H1 (cell line): ENCODE measurements around the gene PTPN3. TPM values are rescaled to one million over a fixed set of nuclear protein-coding genes. Genes with fewer than 3 reads are reported as not detected.

Source experiments
- CTCF ChIA-PET: fragments of 300-600 bp; sonication (Branson Sonifier 250); formaldehyde crosslinking; loops from one replicate; lab custom pipeline; 2021; ENCODE audit not compliant: partially characterized antibody; lab: Charles Lee
- POLR2A ChIA-PET: fragments of 300-600 bp; sonication (Branson Sonifier 250); formaldehyde crosslinking; loops from one replicate; lab custom pipeline; 2021; ENCODE audit warnings: inconsistent platforms; ENCODE audit not compliant: partially characterized antibody; lab: Charles Lee
- DNase-seq, 2 experiments: peaks; one replicate each; pipeline versions ENCODE4 v3.0.0 to v3.0.0-alpha.2; 2010 to 2022; ENCODE audit warnings: low spot score in 2 of 2, low read depth in 1 of 2, mixed read lengths in 1 of 2
- FAIRE-seq: peaks from 2 replicates; lab custom pipeline; 2011; peaks lifted over from hg19 to GRCh38; lab: Jason Lieb, UNC
- H2AFZ ChIP-seq: 2 replicates; pipeline ENCODE4 v1.8.1; 2012; ENCODE audit warnings: low read length, inconsistent platforms
- H2AK5ac ChIP-seq: 2 replicates; pipeline ENCODE4 v1.6.1; 2013; ENCODE audit warnings: low read depth, low read length
- H2BK120ac ChIP-seq: replicated peaks from 2 replicates; pipeline ENCODE3; 2013; ENCODE audit warnings: low read depth, low read length, inconsistent platforms
- H2BK12ac ChIP-seq: 2 replicates; pipeline ENCODE4 v1.6.1; 2013; ENCODE audit warnings: low read depth, low read length
- H2BK15ac ChIP-seq: 2 replicates; pipeline ENCODE4 v1.6.1; 2013; ENCODE audit warnings: low read length
- H2BK20ac ChIP-seq: 2 replicates; pipeline ENCODE4 v1.6.1; 2013; ENCODE audit warnings: low read length
- H2BK5ac ChIP-seq: 2 replicates; pipeline ENCODE4 v1.6.1; 2013; ENCODE audit warnings: low read depth, low read length
- H3K14ac ChIP-seq: 2 replicates; pipeline ENCODE4 v1.6.1; 2013; ENCODE audit warnings: inconsistent platforms; ENCODE audit not compliant: insufficient read length
- H3K18ac ChIP-seq: 2 replicates; pipeline ENCODE4 v1.6.1; 2013; ENCODE audit warnings: low read length; ENCODE audit errors: extremely low read depth
- H3K23ac ChIP-seq: 2 replicates; pipeline ENCODE4 v1.6.1; 2013; ENCODE audit warnings: inconsistent platforms; ENCODE audit not compliant: insufficient read length
- H3K23me2 ChIP-seq: 2 replicates; pipeline ENCODE4 v1.6.1; 2013; ENCODE audit warnings: low read depth, low read length
- H3K27ac ChIP-seq: 2 replicates; pipeline ENCODE4 v1.6.1; 2011; ENCODE audit warnings: low read depth, low read length, inconsistent platforms
- H3K27me3 ChIP-seq, 4 experiments: replicated peaks in 1 of 4; 1 replicate in 1 of 4; 2 replicates in 3 of 4; pipeline versions ENCODE4 v1.6.1 to v1.8.1; 2011 to 2013; ENCODE audit warnings: low read length in 3 of 4, mild to moderate bottlenecking in 3 of 4, inconsistent platforms in 2 of 4, mixed read lengths in 2 of 4, moderate library complexity in 1 of 4; ENCODE audit not compliant: control insufficient read depth in 3 of 4, insufficient read depth in 3 of 4; ENCODE audit errors: extremely low read depth in 1 of 4
- H3K36me3 ChIP-seq, 4 experiments: 2 replicates each; pipeline versions ENCODE4 v1.6.1 to v1.8.1; 2011 to 2013; ENCODE audit warnings: mild to moderate bottlenecking in 4 of 4, low read length in 3 of 4, moderate library complexity in 2 of 4, control low read depth in 1 of 4, inconsistent platforms in 1 of 4; ENCODE audit not compliant: insufficient read depth in 4 of 4, control insufficient read depth in 2 of 4
- H3K4ac ChIP-seq: replicated peaks from 2 replicates; pipeline ENCODE3; 2013; ENCODE audit warnings: low read length, low read depth, mixed read lengths, inconsistent platforms; ENCODE audit not compliant: insufficient read length
- H3K4me1 ChIP-seq, 4 experiments: replicated peaks in 1 of 4; 1 replicate in 1 of 4; 2 replicates in 3 of 4; pipeline versions ENCODE4 v1.6.1 to v1.8.1; 2011 to 2013; ENCODE audit warnings: low read length in 3 of 4, inconsistent platforms in 2 of 4, mixed read lengths in 1 of 4; ENCODE audit not compliant: insufficient read depth in 4 of 4, control insufficient read depth in 3 of 4
- H3K4me2 ChIP-seq, 2 experiments: 2 replicates each; pipeline versions ENCODE4 v1.6.1 to v1.8.1; 2011 to 2013; ENCODE audit warnings: low read depth in 2 of 2, low read length in 2 of 2, control low read depth in 1 of 2, inconsistent platforms in 1 of 2, mild to moderate bottlenecking in 1 of 2; ENCODE audit not compliant: insufficient read depth in 1 of 2
- H3K4me3 ChIP-seq, 4 experiments: fragments of 200-600, 300-600 bp in 1 of 4; sonication (generic), shearing (Covaris generic), sonication (Bioruptor Twin) in 1 of 4; 2 replicates each; pipeline versions ENCODE4 v1.5.1 to v1.8.1; 2011 to 2016; ENCODE audit warnings: low read length in 4 of 4, low read depth in 3 of 4, control low read depth in 2 of 4, inconsistent platforms in 2 of 4, mild to moderate bottlenecking in 2 of 4, mixed read lengths in 1 of 4, moderate library complexity in 1 of 4; ENCODE audit not compliant: insufficient read depth in 2 of 4; ENCODE audit errors: extremely low read depth in 1 of 4
- H3K56ac ChIP-seq: replicated peaks from 2 replicates; pipeline ENCODE3; 2013; ENCODE audit warnings: low read depth, mild to moderate bottlenecking, mixed read lengths, low read length, inconsistent platforms; ENCODE audit not compliant: insufficient read length
- H3K79me1 ChIP-seq: 2 replicates; pipeline ENCODE4 v1.6.1; 2013; ENCODE audit warnings: low read depth, low read length, control low read depth
- H3K79me2 ChIP-seq, 2 experiments: 2 replicates each; pipeline versions ENCODE4 v1.6.1 to v1.8.1; 2012 to 2013; ENCODE audit warnings: low read length in 2 of 2, mild to moderate bottlenecking in 2 of 2, inconsistent platforms in 1 of 2; ENCODE audit not compliant: insufficient read depth in 2 of 2, control insufficient read depth in 1 of 2
- H3K9ac ChIP-seq, 4 experiments: replicated peaks in 1 of 4; 1 replicate in 1 of 4; 2 replicates in 3 of 4; pipeline versions ENCODE4 v1.6.1 to v1.8.1; 2011 to 2013; ENCODE audit warnings: low read depth in 3 of 4, low read length in 3 of 4, control low read depth in 2 of 4, mild to moderate bottlenecking in 2 of 4, moderate library complexity in 2 of 4, inconsistent platforms in 1 of 4; ENCODE audit errors: extremely low read depth in 1 of 4
- H3K9me3 ChIP-seq, 2 experiments: 2 replicates each; pipeline versions ENCODE4 v1.6.1 to v1.8.1; 2012 to 2013; ENCODE audit warnings: mild to moderate bottlenecking in 2 of 2, moderate library complexity in 2 of 2, control low read depth in 1 of 2, inconsistent platforms in 1 of 2, low read depth in 1 of 2, low read length in 1 of 2, mixed read lengths in 1 of 2; ENCODE audit not compliant: insufficient read depth in 2 of 2
- H4K20me1 ChIP-seq, 2 experiments: replicated peaks in 1 of 2; 2 replicates each; pipeline versions ENCODE3 to v1.8.1; 2011 to 2013; ENCODE audit warnings: inconsistent platforms in 2 of 2, low read length in 2 of 2, mild to moderate bottlenecking in 1 of 2; ENCODE audit not compliant: insufficient read depth in 2 of 2, control insufficient read depth in 1 of 2
- H4K5ac ChIP-seq: 2 replicates; pipeline ENCODE4 v1.6.1; 2013; ENCODE audit warnings: low read length, low read depth, mixed read lengths, inconsistent platforms; ENCODE audit not compliant: insufficient read length
- H4K8ac ChIP-seq: 2 replicates; pipeline ENCODE4 v1.8.0; 2013; ENCODE audit warnings: mild to moderate bottlenecking, moderate library complexity, low read length, inconsistent platforms; ENCODE audit not compliant: insufficient read depth; ENCODE audit errors: extremely low read depth
- H4K91ac ChIP-seq: replicated peaks from 2 replicates; pipeline ENCODE3; 2013; ENCODE audit warnings: low read length, mixed read lengths, inconsistent platforms; ENCODE audit not compliant: insufficient read length
- TAF7 ChIP-seq: optimal IDR thresholded peaks from 2 replicates; pipeline ENCODE3; 2011; ENCODE audit warnings: low read depth, mild to moderate bottlenecking, inconsistent platforms, low read length, moderate library complexity, borderline replicate concordance
- TCF12 ChIP-seq: IDR thresholded peaks from 2 replicates; pipeline ENCODE4 v1.6.1; 2011; ENCODE audit warnings: low read depth, mild to moderate bottlenecking, low read length
- polyA plus RNA-seq, 7 experiments: library from polyadenylated mRNA; depleted of rRNA in 3 of 7; stranded (reverse) in 5 of 7; unstranded in 2 of 7; fragments of >200 nt in 5 of 7; fragments of 200-250 nt in 2 of 7; gene quantifications; 1 replicate in 5 of 7; 2 replicates in 1 of 7; 4 replicates in 1 of 7; pipeline versions ENCODE4 v1.2.1 to v1.2.3, GENCODE V29; 2011 to 2013; ENCODE audit warnings: missing spikeins in 2 of 7, mixed read lengths in 2 of 7
- total RNA-seq: library from RNA; stranded (reverse); fragmentation: NEBNext Ultra II Directional; extraction: Animal tissue kit (Norgen Biotek cat#: 25700); gene quantifications from 2 replicates; pipeline ENCODE4 v1.2.1, GENCODE V29; 2021

PTPN3 gene
- total and polyA plus RNA-seq, 2 of the 8 experiments (the other 6 are each of a cell fraction or from before 2014, with no cell fraction given): 2.9 to 3.7 TPM

GRCh38 chr9:109454041-109454440, 44.1 kb downstream of the PTPN3 start:
- TF ChIP-seq TCF12 (no peak), TAF7 (no peak)
- Histone ChIP-seq H3K4me2 (no peak overlapping the region), H2BK5ac (no peak overlapping the region), H3K36me3 (no peaks in the 10 kb centered on the region), H2AK5ac (no peak overlapping the region), H3K56ac (no peak overlapping the region), H4K91ac (no peak overlapping the region), H3K4me3 (no peak overlapping the region), H3K14ac (no peak overlapping the region), H3K23me2 (no peaks in the 10 kb centered on the region), H3K9me3 (no peaks in the 10 kb centered on the region), H4K5ac (no peak overlapping the region), H2BK20ac (no peak overlapping the region), H3K27ac (no peak overlapping the region), H3K4me1 (peaks cover 0 to 6% (median 3%) of the 10 kb centered on the region in 4 experiments; a peak in 4 of 7 replicates), H2BK15ac (no peak overlapping the region), H3K18ac (no peak overlapping the region), H3K9ac (no peak overlapping the region), H2BK120ac (no peak overlapping the region), H3K23ac (no peak overlapping the region), H4K8ac (no peak overlapping the region), H2AFZ (no peak overlapping the region), H3K79me1 (no peaks in the 10 kb centered on the region; the same call in 1 of the 2 replicates), H3K4ac (no peak overlapping the region), H3K79me2 (no peaks in the 10 kb centered on the region), H4K20me1 (no peaks in the 10 kb centered on the region), H3K27me3 (no peaks in the 10 kb centered on the region), H2BK12ac (no peak overlapping the region; the same call in 1 of the 2 replicates)
- CTCF ChIA-PET: interaction anchor here (0.6 to 15.2 kb wide), 13 partner anchors 12 to 517 kb away, joined by 3 to 236 read pairs (median 4); no protein-coding TSS in a partner anchor
- no peak for DNase-seq
- POLR2A ChIA-PET: interaction anchor here (0.6 to 1.6 kb wide), 3 partner anchors 12 to 48 kb away, joined by 3 read pairs; no protein-coding TSS in a partner anchor
- FAIRE-seq: no peak
